Kidney glomerular epithelial cell (primary cell): ENCODE results near the gene TNFSF11.

Experiments used
- DNase-seq: peaks from one replicate; lab custom pipeline; 2025; lab: John Stamatoyannopoulos, UW

The TNFSF11 gene

GRCh38 chr13:42611086-42611779, 37.3 kb downstream of the TNFSF11 start:
- DNase-seq: no peak

- DNase-seq: no peak
These were observed 38.2 kb downstream of the TNFSF11 start for GRCh38 chr13:42612021-42612765.

GRCh38 chr13:42614436-42615035, 40.6 kb downstream of the TNFSF11 start:
- DNase-seq: no peak

- no peak for DNase-seq
These were observed 41.7 kb downstream of the TNFSF11 start for GRCh38 chr13:42615691-42616090.

GRCh38 chr13:42617221-42617620, 43.3 kb downstream of the TNFSF11 start:
- DNase-seq: no peak

GRCh38 chr13:42623916-42624315, 50.0 kb downstream of the TNFSF11 start:
- no peak for DNase-seq

GRCh38 chr13:42625611-42626010, 51.7 kb downstream of the TNFSF11 start:
- no peak for DNase-seq

GRCh38 chr13:42626176-42626860, 52.4 kb downstream of the TNFSF11 start:
- no peak for DNase-seq

GRCh38 chr13:42628666-42629065, 54.7 kb downstream of the TNFSF11 start:
- DNase-seq: no peak

GRCh38 chr13:42631181-42631580, 57.2 kb downstream of the TNFSF11 start:
- DNase-seq: no peak

GRCh38 chr13:42633495-42633894, 59.5 kb downstream of the TNFSF11 start:
- DNase-seq: no peak

- DNase-seq: no peak
These were observed 64.1 kb downstream of the TNFSF11 start for GRCh38 chr13:42638101-42638500.

- no peak for DNase-seq
These were observed 64.9 kb downstream of the TNFSF11 start for GRCh38 chr13:42638886-42639285.

- no peak for DNase-seq
These were observed 69.1 kb downstream of the TNFSF11 start for GRCh38 chr13:42643076-42643475.

- DNase-seq: no peak
These were observed 70.9 kb downstream of the TNFSF11 start for GRCh38 chr13:42644841-42645240.

- no peak for DNase-seq
These were observed 71.8 kb downstream of the TNFSF11 start for GRCh38 chr13:42645717-42646116.

GRCh38 chr13:42649141-42649540, 75.2 kb downstream of the TNFSF11 start:
- DNase-seq: no peak

- DNase-seq: no peak
These were observed 75.9 kb downstream of the TNFSF11 start for GRCh38 chr13:42649831-42650230.

- no peak for DNase-seq
These were observed 76.6 kb downstream of the TNFSF11 start for GRCh38 chr13:42650506-42650905.

GRCh38 chr13:42651936-42652641, 78.1 kb downstream of the TNFSF11 start:
- no peak for DNase-seq

GRCh38 chr13:42652642-42653415, 78.9 kb downstream of the TNFSF11 start:
- no peak for DNase-seq
